DOHH2 (cell line): ENCODE data around the gene DOCK4.

Experiments
- EZH2phosphoT487 ChIP-seq: fragments of 200-600 bp; sonication (generic); IDR thresholded peaks from 2 replicates; pipeline ENCODE4 v1.6.1; 2017; ENCODE audit warnings: borderline replicate concordance, mild to moderate bottlenecking, antibody characterized with exemption, low read length, moderate library complexity, mixed read lengths
- TF ChIP-seq, protein P1 (sequence below): fragments of 200-600 bp; sonication (generic); IDR thresholded peaks from one replicate; pipeline ENCODE4 v1.5.1; 2014; ENCODE audit warnings: antibody characterized with exemption, mild to moderate bottlenecking, low read depth, low read length; ENCODE audit not compliant: poor library complexity, severe bottlenecking

DNA sequence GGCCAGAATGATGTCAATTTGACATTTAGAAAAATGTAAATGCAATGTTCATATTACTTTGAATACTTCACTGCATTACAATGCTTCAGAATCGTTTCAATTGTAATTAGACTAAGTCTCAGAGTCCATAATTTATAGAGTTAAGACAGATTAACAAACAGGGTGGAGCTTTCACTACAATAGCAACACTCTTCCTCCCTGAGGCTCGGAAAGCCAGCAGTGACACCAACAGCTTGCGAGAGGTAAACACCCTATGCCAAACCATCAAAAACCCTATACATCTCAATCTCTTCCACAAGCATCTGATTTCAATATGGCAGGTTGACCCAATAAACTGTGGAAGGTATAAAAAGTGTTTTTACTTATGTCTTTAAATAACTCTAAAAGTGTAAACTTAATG is 72.2 kb downstream of the DOCK4 start:
- TF ChIP-seq, protein P1, sequence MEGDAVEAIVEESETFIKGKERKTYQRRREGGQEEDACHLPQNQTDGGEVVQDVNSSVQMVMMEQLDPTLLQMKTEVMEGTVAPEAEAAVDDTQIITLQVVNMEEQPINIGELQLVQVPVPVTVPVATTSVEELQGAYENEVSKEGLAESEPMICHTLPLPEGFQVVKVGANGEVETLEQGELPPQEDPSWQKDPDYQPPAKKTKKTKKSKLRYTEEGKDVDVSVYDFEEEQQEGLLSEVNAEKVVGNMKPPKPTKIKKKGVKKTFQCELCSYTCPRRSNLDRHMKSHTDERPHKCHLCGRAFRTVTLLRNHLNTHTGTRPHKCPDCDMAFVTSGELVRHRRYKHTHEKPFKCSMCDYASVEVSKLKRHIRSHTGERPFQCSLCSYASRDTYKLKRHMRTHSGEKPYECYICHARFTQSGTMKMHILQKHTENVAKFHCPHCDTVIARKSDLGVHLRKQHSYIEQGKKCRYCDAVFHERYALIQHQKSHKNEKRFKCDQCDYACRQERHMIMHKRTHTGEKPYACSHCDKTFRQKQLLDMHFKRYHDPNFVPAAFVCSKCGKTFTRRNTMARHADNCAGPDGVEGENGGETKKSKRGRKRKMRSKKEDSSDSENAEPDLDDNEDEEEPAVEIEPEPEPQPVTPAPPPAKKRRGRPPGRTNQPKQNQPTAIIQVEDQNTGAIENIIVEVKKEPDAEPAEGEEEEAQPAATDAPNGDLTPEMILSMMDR = no peak
- no peak for TF ChIP-seq EZH2phosphoT487
